Measurements from ENCODE around the gene GJA1.
"Not testable (repeated sequence)": the region's sequence is repeated elsewhere in the genome, so short reads cannot be mapped to it uniquely, and the experiment has no call there.

Gene GJA1

DNA sequence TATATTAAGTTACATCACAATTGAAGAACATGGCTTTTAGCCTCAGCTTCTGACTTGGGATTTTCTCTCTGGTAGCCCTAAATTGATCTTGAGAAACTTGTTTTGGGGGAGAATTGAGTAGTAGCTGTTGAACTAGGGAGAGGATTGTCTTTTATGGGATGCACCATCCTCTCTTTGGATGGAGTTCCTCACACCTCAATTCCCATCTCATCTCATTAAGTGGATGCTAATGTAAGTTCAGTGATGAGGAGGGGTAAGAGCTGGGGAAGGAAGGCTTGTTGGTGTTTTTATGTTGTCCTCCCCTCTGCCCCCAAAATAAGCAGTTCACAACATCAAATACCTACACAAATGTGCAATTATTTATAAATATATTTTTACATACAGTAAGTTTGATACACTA lies 4.0 kb downstream of the GJA1 start:
- Histone ChIP-seq H3K4me3 (ENCODE audit: low read length) (peak overlapping the region; percentile 100), H3K9me3 (ENCODE audit: control insufficient read depth, low read depth, low read length) (no peaks in the 10 kb centered on the region), H3K36me3 (ENCODE audit: control insufficient read depth, low read depth, low read length) (peaks cover 40% of the 10 kb centered on the region), H3K9ac (ENCODE audit: low read length) (peak overlapping the region; percentile 100), H3K4me1 (ENCODE audit: control insufficient read depth, low read depth, low read length) (peaks cover 53% of the 10 kb centered on the region), H3K27me3 (ENCODE audit: control insufficient read depth, insufficient read depth, low read length) (no peaks in the 10 kb centered on the region), H3K27ac (ENCODE audit: low read length) (no peak overlapping the region)

DNA sequence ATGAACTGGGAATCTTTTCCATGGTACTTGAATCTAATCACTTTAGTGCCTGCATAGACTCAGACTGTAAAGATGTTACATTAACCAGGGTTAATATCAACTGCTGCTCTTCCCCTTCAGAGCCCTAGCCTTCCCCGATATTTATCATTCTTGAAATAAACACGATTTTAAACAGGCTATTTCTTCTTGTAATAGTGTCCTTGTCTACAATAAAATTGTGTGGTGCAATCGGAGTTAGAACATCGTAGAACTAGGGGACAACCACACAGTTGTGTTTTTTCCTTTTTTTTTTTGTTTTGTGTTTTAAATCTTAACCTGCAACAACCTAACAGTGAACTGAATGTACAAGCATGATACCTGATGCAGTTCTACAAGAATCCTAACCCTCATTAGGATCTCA lies 4.5 kb downstream of the GJA1 start:
- Histone ChIP-seq H3K9me3 (ENCODE audit: control insufficient read depth, low read depth, low read length) (no peaks in the 10 kb centered on the region), H3K9ac (ENCODE audit: low read length) (peak overlapping the region; percentile 100), H3K4me1 (ENCODE audit: control insufficient read depth, low read depth, low read length) (peaks cover 51% of the 10 kb centered on the region), H3K27me3 (ENCODE audit: control insufficient read depth, insufficient read depth, low read length) (no peaks in the 10 kb centered on the region), H3K27ac (ENCODE audit: low read length) (no peak overlapping the region), H3K4me3 (ENCODE audit: low read length) (peak overlapping the region; percentile 100), H3K36me3 (ENCODE audit: control insufficient read depth, low read depth, low read length) (peaks cover 43% of the 10 kb centered on the region)

DNA sequence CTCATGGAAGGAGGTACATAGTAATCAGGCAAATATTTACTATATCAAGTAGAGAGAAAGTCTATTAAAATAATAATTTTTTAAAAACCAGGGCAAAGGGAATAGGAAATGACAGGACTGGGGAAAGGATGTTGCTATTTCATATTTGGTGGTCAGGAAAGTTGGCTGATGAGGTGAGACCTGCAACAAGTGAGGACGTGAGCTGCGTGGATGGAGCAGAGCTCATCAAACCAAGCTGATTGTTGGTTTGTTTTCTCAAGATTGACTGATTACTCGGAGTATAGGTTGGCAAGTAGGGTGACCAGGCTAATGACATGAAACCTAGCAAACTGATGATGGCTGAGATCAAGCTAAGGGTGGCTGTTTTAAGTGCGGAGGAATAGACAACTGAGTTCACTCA lies 6.0 kb downstream of the GJA1 start:
- Histone ChIP-seq H3K27me3 (ENCODE audit: control insufficient read depth, insufficient read depth, low read length) (no peaks in the 10 kb centered on the region), H3K4me1 (ENCODE audit: control insufficient read depth, low read depth, low read length) (peaks cover 46% of the 10 kb centered on the region), H3K9ac (ENCODE audit: low read length) (no peak overlapping the region), H3K9me3 (ENCODE audit: control insufficient read depth, low read depth, low read length) (no peaks in the 10 kb centered on the region), H3K27ac (ENCODE audit: low read length) (no peak overlapping the region), H3K36me3 (ENCODE audit: control insufficient read depth, low read depth, low read length) (peaks cover 55% of the 10 kb centered on the region), H3K4me3 (ENCODE audit: low read length) (peak overlapping the region; percentile 44)

GRCh38 chr6:121442576-121442975 lies 7.1 kb downstream of the GJA1 start:
- Histone ChIP-seq H3K9me3 (ENCODE audit: control insufficient read depth, low read depth, low read length) (no peaks in the 10 kb centered on the region), H3K4me1 (ENCODE audit: control insufficient read depth, low read depth, low read length) (peaks cover 46% of the 10 kb centered on the region), H3K9ac (ENCODE audit: low read length) (no peak overlapping the region), H3K36me3 (ENCODE audit: control insufficient read depth, low read depth, low read length) (peaks cover 64% of the 10 kb centered on the region), H3K27ac (ENCODE audit: low read length) (no peak overlapping the region), H3K27me3 (ENCODE audit: control insufficient read depth, insufficient read depth, low read length) (no peaks in the 10 kb centered on the region), H3K4me3 (ENCODE audit: low read length) (peak overlapping the region; percentile 44)

- Histone ChIP-seq H3K9ac (ENCODE audit: low read length) (no peak overlapping the region), H3K27ac (ENCODE audit: low read length) (no peak overlapping the region), H3K27me3 (ENCODE audit: control insufficient read depth, insufficient read depth, low read length) (no peaks in the 10 kb centered on the region), H3K4me1 (ENCODE audit: control insufficient read depth, low read depth, low read length) (peaks cover 46% of the 10 kb centered on the region), H3K4me3 (ENCODE audit: low read length) (peak overlapping the region; percentile 13), H3K36me3 (ENCODE audit: control insufficient read depth, low read depth, low read length) (peaks cover 74% of the 10 kb centered on the region), H3K9me3 (ENCODE audit: control insufficient read depth, low read depth, low read length) (no peaks in the 10 kb centered on the region)
Measured at GRCh38 chr6:121443971-121444541, 8.6 kb downstream of the GJA1 start.

GRCh38 chr6:121446705-121447104 lies 11.3 kb downstream of the GJA1 start:
- H3K4me3 ChIP-seq (ENCODE audit: low read length); H3K27me3 ChIP-seq (ENCODE audit: control insufficient read depth, insufficient read depth, low read length); H3K9me3 ChIP-seq (ENCODE audit: control insufficient read depth, low read depth, low read length); H3K27ac ChIP-seq (ENCODE audit: low read length); H3K9ac ChIP-seq (ENCODE audit: low read length): not testable (repeated sequence)
- Histone ChIP-seq H3K36me3 (ENCODE audit: control insufficient read depth, low read depth, low read length) (peaks cover 78% of the 10 kb centered on the region), H3K4me1 (ENCODE audit: control insufficient read depth, low read depth, low read length) (peaks cover 27% of the 10 kb centered on the region)

DNA sequence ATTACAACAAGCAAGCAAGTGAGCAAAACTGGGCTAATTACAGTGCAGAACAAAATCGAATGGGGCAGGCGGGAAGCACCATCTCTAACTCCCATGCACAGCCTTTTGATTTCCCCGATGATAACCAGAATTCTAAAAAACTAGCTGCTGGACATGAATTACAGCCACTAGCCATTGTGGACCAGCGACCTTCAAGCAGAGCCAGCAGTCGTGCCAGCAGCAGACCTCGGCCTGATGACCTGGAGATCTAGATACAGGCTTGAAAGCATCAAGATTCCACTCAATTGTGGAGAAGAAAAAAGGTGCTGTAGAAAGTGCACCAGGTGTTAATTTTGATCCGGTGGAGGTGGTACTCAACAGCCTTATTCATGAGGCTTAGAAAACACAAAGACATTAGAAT lies 12.3 kb downstream of the GJA1 start:
- not testable (repeated sequence) for H3K9ac ChIP-seq (ENCODE audit: low read length); H3K27me3 ChIP-seq (ENCODE audit: control insufficient read depth, insufficient read depth, low read length); H3K9me3 ChIP-seq (ENCODE audit: control insufficient read depth, low read depth, low read length); H3K4me3 ChIP-seq (ENCODE audit: low read length); H3K27ac ChIP-seq (ENCODE audit: low read length)
- peaks cover 17% of the 10 kb centered on the region for H3K4me1 ChIP-seq (ENCODE audit: control insufficient read depth, low read depth, low read length)
- H3K36me3 ChIP-seq (ENCODE audit: control insufficient read depth, low read depth, low read length): peaks cover 69% of the 10 kb centered on the region

DNA sequence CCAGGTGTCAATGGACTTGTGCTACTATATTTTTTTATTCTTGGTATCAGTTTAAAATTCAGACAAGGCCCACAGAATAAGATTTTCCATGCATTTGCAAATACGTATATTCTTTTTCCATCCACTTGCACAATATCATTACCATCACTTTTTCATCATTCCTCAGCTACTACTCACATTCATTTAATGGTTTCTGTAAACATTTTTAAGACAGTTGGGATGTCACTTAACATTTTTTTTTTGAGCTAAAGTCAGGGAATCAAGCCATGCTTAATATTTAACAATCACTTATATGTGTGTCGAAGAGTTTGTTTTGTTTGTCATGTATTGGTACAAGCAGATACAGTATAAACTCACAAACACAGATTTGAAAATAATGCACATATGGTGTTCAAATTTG lies 13.1 kb downstream of the GJA1 start:
- H3K27ac ChIP-seq (ENCODE audit: low read length); H3K27me3 ChIP-seq (ENCODE audit: control insufficient read depth, insufficient read depth, low read length); H3K4me1 ChIP-seq (ENCODE audit: control insufficient read depth, low read depth, low read length); H3K4me3 ChIP-seq (ENCODE audit: low read length); H3K9me3 ChIP-seq (ENCODE audit: control insufficient read depth, low read depth, low read length); H3K9ac ChIP-seq (ENCODE audit: low read length): not testable (repeated sequence)
- H3K36me3 ChIP-seq (ENCODE audit: control insufficient read depth, low read depth, low read length): peaks cover 61% of the 10 kb centered on the region

DNA sequence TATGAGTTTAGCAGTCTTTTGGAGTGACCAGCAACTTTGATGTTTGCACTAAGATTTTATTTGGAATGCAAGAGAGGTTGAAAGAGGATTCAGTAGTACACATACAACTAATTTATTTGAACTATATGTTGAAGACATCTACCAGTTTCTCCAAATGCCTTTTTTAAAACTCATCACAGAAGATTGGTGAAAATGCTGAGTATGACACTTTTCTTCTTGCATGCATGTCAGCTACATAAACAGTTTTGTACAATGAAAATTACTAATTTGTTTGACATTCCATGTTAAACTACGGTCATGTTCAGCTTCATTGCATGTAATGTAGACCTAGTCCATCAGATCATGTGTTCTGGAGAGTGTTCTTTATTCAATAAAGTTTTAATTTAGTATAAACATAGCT lies 13.9 kb downstream of the GJA1 start:
- H3K4me3 ChIP-seq (ENCODE audit: low read length): no peak overlapping the region
- H3K4me1 ChIP-seq (ENCODE audit: control insufficient read depth, low read depth, low read length): peaks cover 3% of the 10 kb centered on the region
- H3K27me3 ChIP-seq (ENCODE audit: control insufficient read depth, insufficient read depth, low read length): no peaks in the 10 kb centered on the region
- peaks cover 53% of the 10 kb centered on the region for H3K36me3 ChIP-seq (ENCODE audit: control insufficient read depth, low read depth, low read length)
- H3K27ac ChIP-seq (ENCODE audit: low read length): no peak overlapping the region
- H3K9ac ChIP-seq (ENCODE audit: low read length): no peak overlapping the region
- H3K9me3 ChIP-seq (ENCODE audit: control insufficient read depth, low read depth, low read length): no peaks in the 10 kb centered on the region

- Histone ChIP-seq H3K27ac (ENCODE audit: low read length) (no peak overlapping the region), H3K9ac (ENCODE audit: low read length) (no peak overlapping the region), H3K4me3 (ENCODE audit: low read length) (no peak overlapping the region), H3K4me1 (ENCODE audit: control insufficient read depth, low read depth, low read length) (no peaks in the 10 kb centered on the region), H3K27me3 (ENCODE audit: control insufficient read depth, insufficient read depth, low read length) (no peaks in the 10 kb centered on the region), H3K9me3 (ENCODE audit: control insufficient read depth, low read depth, low read length) (no peaks in the 10 kb centered on the region), H3K36me3 (ENCODE audit: control insufficient read depth, low read depth, low read length) (peaks cover 47% of the 10 kb centered on the region)
Measured at GRCh38 chr6:121450242-121450641, 14.8 kb downstream of the GJA1 start.

DNA sequence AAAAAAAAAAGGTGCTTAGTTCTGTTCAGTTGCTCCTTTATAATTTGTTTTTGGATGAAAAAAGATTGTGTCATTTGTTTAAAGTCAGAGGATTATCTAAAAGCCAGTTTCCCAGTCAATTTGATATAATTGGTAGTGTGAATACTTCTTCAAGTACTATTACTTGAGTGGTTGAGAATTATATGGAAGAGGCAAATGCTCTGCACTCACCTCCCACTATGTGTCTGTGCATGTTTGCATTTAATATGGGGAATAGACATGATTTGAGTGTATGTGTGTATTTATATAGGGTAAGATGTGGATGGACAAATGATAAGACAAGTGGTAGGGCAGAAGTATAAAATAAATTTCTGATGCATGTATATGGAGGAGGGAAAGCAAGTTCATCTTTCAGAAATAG lies 15.8 kb downstream of the GJA1 start:
- H3K4me3 ChIP-seq (ENCODE audit: low read length): no peak overlapping the region
- H3K9ac ChIP-seq (ENCODE audit: low read length): no peak overlapping the region
- no peaks in the 10 kb centered on the region for H3K27me3 ChIP-seq (ENCODE audit: control insufficient read depth, insufficient read depth, low read length)
- H3K36me3 ChIP-seq (ENCODE audit: control insufficient read depth, low read depth, low read length): peaks cover 39% of the 10 kb centered on the region
- no peaks in the 10 kb centered on the region for H3K4me1 ChIP-seq (ENCODE audit: control insufficient read depth, low read depth, low read length)
- no peaks in the 10 kb centered on the region for H3K9me3 ChIP-seq (ENCODE audit: control insufficient read depth, low read depth, low read length)
- no peak overlapping the region for H3K27ac ChIP-seq (ENCODE audit: low read length)

DNA sequence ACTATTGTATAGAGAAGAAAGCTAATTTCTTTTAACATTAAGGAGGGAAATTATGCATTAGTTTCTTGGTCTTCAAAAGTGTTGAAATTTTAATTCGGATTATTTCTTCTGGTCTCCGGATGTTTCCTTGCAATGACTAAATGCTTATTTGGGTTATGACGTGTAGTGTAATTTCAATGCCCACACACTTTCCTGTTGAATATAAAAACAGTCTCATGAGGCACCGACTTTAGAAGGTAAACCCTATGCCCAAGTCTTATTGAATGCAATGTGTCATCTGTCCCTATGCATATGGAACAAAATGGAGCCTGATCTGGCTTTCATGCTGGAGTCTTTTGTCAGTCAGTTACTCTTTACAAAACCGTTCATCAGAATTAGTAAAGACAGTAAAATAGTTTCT lies 17.7 kb downstream of the GJA1 start:
- no peaks in the 10 kb centered on the region for H3K4me1 ChIP-seq (ENCODE audit: control insufficient read depth, low read depth, low read length)
- H3K9me3 ChIP-seq (ENCODE audit: control insufficient read depth, low read depth, low read length): no peaks in the 10 kb centered on the region
- H3K9ac ChIP-seq (ENCODE audit: low read length): no peak overlapping the region
- H3K27me3 ChIP-seq (ENCODE audit: control insufficient read depth, insufficient read depth, low read length): no peaks in the 10 kb centered on the region
- H3K27ac ChIP-seq (ENCODE audit: low read length): no peak overlapping the region
- H3K36me3 ChIP-seq (ENCODE audit: control insufficient read depth, low read depth, low read length): peaks cover 20% of the 10 kb centered on the region
- H3K4me3 ChIP-seq (ENCODE audit: low read length): no peak overlapping the region
